Stimulated activated CD4-positive, alpha-beta T cell treated with anti-CD3 and anti-CD28 coated beads, Interleukin-15, amount 100 ng/mL, for 1 hour (primary cell): ENCODE data around the gene USP24.

Experiments used
- DNase-seq, 2 donors: peaks; one replicate each; pipeline ENCODE4 v3.0.0-alpha.2; 2020; ENCODE audit warnings: low read depth in 1 of 2, low spot score in 1 of 2

Gene USP24

DNA sequence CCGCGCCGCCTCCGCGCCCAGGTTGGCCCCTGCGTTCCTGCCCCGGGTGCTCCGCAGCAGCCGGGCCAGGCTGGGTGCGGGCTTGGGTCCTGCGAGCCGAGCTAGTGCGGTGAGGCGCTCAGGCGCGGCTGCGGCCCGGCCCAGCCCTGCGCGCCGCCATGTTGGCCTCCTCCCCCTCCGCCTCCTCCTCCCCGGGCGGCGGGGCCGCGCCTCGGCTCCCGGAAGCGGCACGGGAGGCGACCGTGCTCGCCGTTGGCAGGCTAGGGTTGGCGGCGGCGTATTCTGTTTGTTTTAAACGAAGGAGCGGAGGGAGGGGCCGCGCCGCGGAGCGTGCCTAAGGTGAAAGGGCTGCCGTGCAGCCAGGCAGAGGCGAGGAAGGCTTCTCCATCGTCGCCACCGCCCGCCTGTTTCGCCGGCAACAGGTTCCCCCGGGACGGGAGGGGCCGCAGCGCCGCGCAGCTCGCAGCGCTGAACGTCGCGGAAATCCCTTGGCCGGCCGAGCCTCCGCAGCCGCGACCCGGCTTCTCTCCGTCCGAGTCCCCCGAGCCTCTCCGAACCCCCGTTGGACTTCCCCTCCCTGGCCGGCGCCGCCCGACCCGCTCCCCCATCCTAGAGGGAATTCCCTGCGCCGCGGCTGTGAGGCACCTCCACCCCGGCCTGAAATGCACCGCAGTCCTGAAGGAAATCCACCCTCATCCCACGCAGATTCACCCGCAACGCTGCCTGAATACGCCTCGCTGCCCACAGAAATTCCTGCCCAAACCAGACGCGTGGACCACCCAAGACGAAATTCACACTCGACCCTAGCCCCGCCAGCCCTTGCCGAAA lies at the start of gene USP24:
USP24 (minus strand) TSS at position 171 of the 828 bp plus-strand sequence. CDS start 251 bp downstream, outside the sequence.
- DNase-seq = peak; percentile 62 to 70

DNA sequence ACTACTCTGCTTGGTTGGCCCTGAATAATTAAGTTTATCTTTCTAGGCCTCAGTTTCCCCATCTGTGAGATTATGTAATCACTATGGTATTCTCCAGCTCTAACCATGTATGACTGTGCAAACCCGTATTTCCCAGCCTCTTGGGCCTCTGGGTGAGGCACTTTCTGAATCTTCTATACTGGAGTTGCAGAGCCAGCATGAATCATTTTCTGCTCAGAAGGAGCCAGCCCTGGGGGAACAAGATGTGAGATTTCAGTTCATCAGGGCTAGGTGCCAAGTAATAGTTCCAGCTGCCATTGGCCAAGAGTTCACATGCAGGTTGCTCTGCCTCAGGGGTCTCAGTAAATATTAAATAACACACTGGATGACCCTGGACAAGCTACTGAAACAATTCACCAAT lies 47.7 kb upstream of the USP24 start:
- no peak for DNase-seq

DNA sequence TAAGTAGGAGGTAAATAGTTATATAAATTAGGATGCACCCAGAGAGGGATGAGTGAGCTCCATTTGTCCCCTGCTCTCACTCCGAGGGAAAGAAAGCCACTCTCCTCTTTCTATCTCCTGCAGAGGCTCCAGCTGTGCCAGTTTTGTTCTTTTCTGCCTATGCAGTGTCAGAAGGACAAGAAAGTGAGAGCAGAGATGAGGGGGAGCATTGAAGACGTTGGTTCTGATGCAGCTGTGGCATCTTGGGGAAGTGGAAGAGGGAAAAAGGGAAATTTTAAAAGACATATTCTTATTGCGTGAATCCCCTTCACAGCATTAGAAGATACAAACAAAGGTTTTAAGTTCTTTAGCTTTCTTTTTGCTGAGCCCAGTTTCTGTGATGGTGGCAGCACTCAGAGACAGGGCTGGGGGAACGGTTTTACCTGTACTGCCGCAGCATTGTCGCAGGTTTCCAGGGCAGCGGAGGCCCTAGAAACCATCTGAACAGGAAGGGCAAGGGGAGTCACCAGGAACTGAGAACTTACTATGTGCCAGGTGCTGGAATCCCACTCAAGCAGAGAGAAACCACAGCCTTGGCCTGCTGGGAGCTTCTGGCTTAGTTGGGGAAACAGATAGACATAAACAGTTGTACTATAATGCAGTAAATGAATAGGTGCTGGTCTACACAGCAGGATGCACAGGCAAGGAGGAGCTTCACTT lies 44.9 kb upstream of the USP24 start:
- no peak for DNase-seq

DNA sequence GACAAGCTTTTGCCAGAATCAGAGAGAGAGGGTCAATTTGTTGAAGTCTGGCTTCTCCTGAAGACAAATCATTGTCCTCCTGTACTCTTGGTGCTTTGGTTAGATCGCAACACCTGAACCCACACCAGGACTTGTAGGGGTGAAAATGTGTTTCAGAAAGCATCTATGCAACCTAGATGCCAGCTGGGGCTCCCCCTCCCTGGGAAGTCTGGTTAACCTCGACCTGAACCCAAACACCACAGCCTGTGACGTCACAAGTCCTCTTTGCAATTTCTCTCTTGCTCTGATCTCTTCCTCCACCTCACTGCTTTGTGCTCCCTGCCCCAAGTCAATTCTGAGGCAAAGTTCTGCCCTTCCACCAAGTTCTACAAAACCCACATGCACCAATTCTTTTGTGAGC lies 42.8 kb upstream of the USP24 start:
- DNase-seq = no peak

GRCh38 chr1:55255901-55256300 lies 40.7 kb upstream of the USP24 start:
- no peak for DNase-seq

DNA sequence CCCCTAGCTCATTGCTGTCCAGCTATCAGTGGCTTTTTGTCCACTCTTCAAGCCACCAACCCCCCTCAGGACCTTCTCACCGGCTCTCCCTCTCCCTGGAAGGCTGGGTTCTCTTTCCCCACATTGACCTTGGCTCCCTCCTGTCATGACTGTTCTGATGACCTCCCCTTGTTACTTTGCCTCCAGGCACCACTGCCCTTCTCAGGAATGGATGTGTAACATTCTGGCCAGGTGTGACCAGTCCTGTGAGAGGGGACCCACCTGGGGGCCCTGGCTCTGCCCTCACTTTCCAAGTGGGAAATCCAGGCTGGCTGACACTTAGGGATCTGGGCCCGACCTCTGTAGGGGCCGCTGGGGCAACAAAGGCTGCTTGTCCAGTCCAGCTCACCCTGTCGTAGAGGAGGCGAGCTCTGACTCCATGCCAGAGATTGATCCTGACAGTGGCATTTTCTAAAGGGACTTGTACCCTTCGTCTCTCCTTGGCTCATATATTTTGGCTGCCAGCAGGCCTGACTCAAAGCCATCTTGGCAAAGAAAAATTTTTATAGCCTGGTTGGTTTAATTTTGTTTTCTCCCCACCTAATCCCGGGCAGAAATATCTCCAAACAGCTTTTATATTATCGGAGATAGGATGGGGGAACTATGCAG lies 37.9 kb upstream of the USP24 start:
- DNase-seq = no peak

DNA sequence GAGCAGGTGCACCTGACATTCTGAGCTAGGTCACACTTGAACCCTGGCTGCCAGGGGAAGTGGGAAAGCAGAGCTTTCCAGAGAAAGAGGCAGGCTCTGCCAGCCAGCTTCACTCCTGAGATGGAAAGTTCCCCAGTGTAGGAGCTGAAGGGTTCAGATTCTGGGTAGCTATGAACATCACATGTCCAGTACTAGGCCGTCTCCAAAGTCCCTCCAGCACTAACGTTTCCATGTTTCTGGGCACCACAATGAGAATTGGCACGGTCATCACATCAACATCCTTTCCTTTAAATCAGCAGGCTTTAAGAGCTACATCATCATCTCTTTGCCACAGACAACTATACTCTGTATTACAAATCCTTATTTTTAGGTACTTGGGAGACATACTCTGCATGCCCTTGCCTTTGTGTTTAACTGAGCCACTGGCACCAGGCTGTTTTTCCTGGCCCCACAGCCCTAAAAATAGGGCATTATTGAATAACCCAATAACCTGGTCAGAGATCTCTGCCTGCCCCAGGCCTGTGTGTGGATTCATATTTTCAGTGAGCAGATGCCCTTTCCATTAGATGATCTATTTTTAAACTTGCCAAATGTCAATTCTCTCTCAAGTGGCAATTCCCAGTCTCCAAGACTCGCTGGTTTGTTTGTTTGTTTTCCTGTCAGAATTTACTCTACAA lies 35.4 kb upstream of the USP24 start:
- DNase-seq = no peak

- DNase-seq = no peak
Measured at GRCh38 chr1:55249646-55250398, 34.7 kb upstream of the USP24 start.

DNA sequence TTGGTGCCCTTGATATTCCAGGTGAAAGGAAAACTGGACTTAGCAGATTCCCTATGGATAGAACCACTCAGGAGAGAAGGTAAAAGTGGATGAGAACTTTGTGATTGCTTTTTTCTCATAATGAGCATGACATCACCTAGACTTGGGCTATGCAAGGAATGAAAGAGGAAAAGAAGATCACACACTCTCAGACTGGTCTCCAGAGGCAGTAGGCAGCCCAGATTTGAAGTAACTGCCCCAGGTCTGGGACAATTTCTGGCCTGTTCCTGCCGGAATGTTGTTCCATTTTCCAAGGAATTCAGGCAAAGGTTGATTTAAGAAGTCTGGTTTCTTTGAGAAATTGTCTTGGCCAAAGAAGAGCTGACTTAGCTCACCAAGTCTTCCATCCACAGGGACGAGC lies 31.7 kb upstream of the USP24 start:
- DNase-seq = no peak

- DNase-seq = no peak
Measured at GRCh38 chr1:55246331-55246730, 31.2 kb upstream of the USP24 start.

DNA sequence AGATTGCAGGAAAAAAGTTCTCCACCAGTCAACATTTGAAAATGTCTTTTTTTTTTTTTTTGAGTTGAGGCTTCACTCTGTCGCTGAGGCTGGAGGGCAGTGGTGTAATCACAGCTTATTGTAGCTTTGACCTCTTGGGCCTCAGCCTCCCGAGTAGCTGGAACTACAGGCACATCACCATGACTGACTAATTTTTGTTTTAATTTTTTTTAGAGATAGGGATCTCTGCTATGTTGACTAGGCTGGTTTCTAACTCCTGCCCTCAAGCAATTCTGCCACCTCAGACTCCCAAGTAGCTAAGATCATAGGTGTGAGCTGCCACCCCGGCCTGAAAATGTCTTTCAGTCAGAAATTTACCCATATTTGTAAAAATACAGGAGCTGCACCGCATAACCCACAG lies 30.6 kb upstream of the USP24 start:
- DNase-seq = no peak

GRCh38 chr1:55244476-55245099 lies 29.4 kb upstream of the USP24 start:
- DNase-seq = no peak

DNA sequence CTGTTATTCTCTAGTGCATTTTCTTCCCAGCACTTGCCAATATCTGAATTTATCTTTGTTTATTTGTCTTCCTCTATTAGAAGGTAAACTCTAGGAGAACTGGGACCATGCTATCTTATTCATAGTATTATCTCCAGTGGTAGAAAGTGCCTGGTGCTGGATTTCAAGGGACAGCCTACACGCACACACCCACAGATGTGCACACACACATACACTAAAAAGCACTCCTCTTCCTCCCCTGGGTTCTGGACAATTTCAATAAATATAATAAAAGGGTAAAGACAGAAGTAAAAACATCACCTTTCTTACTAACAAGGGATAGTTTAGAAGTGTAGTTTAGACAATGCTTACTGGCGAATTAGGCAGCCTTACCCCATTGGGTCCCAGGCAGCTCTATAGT lies 28.5 kb upstream of the USP24 start:
- DNase-seq = no peak

DNA sequence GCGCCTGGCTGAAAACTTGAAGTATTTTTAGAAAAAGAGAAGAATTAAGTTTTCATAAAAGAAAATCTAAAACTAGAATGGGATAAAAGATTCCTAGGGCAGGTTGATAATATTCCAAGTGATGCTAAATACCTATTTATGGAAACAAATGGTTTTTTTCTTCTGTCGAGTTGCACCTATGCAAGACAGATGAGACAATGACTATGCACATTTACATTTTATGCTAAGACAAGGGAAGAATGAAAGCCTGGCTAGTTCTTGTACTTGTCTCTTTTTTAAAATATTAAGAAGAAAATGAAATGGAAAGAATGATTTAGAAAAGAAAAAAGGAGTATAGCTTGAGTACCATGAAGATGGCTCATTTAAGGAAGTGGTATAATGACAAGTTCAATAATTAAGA lies 24.4 kb upstream of the USP24 start:
- no peak for DNase-seq

GRCh38 chr1:55235722-55236121 lies 20.6 kb upstream of the USP24 start:
- no peak for DNase-seq

GRCh38 chr1:55234016-55234415 lies 18.9 kb upstream of the USP24 start:
- DNase-seq = no peak

- DNase-seq = no peak
Measured at GRCh38 chr1:55233145-55233777, 18.1 kb upstream of the USP24 start.

- DNase-seq = no peak
Measured at GRCh38 chr1:55232448-55233144, 17.4 kb upstream of the USP24 start.

GRCh38 chr1:55231745-55232144 lies 16.6 kb upstream of the USP24 start:
- no peak for DNase-seq
